Measurements from ENCODE around the gene FOSL2.

The FOSL2 gene

DNA sequence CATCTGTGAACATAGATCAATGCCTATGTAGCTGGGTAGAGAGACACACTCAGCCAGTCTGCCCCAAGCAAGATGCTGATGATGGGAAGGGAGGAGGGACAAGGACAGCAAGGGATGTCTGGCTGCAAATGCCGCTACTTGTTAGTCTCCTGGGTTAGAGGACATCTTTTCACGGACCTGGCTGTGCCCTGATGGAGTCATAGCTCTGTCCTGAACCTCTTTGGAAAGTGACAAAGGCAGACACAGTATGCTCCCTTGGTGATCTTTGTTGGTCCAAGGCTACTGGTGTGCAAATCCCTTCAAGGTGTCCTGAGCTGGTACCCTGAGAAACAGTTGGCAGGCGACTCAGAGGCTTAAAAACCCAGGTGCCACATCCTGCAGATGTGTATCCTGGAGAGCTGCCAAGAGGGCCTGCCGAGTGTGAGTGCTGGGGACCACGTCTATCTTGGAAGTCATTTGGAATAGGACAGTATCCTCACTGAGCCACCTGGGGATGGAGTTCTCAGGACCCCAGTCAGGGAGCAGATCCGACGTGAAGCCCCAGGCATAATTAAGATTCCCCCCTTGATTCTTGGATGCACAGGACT is 10.8 kb downstream of the FOSL2 start:
- in situ Hi-C loops (cut with MboI; ENCODE audit: low pct_unique_long_range_greater_than_20kb, low sequenced_read_pairs, unreplicated experiment), result loop anchor here (25.0 kb wide), 1 partner anchor 641 kb away; the partner anchor contains the start of gene MRPL33
- DNase-seq (ENCODE audit: low spot score), result no peak
- TF ChIP-seq, protein P1, sequence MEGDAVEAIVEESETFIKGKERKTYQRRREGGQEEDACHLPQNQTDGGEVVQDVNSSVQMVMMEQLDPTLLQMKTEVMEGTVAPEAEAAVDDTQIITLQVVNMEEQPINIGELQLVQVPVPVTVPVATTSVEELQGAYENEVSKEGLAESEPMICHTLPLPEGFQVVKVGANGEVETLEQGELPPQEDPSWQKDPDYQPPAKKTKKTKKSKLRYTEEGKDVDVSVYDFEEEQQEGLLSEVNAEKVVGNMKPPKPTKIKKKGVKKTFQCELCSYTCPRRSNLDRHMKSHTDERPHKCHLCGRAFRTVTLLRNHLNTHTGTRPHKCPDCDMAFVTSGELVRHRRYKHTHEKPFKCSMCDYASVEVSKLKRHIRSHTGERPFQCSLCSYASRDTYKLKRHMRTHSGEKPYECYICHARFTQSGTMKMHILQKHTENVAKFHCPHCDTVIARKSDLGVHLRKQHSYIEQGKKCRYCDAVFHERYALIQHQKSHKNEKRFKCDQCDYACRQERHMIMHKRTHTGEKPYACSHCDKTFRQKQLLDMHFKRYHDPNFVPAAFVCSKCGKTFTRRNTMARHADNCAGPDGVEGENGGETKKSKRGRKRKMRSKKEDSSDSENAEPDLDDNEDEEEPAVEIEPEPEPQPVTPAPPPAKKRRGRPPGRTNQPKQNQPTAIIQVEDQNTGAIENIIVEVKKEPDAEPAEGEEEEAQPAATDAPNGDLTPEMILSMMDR (IDR thresholded peaks at IDR 0.05; ENCODE audit: extremely low read depth, insufficient read depth, missing control alignments), result no peak

DNA sequence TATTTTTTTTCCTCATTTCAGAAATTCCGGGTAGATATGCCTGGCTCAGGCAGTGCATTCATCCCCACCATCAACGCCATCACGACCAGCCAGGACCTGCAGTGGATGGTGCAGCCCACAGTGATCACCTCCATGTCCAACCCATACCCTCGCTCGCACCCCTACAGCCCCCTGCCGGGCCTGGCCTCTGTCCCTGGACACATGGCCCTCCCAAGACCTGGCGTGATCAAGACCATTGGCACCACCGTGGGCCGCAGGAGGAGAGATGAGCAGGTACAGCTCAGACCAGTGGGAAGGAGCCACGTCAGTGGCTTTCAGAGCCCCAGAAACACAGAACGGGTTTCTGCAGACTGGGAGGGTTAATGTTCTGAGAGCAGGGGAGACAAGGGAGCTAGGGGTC is 11.4 kb downstream of the FOSL2 start:
- TF ChIP-seq, protein P1 (IDR thresholded peaks at IDR 0.05; ENCODE audit: extremely low read depth, insufficient read depth, missing control alignments), result no peak
- in situ Hi-C loops (cut with MboI; ENCODE audit: low pct_unique_long_range_greater_than_20kb, low sequenced_read_pairs, unreplicated experiment), result loop anchor here (25.0 kb wide), 1 partner anchor 642 kb away; the partner anchor contains the start of gene MRPL33
- DNase-seq (ENCODE audit: low spot score), result no peak

DNA sequence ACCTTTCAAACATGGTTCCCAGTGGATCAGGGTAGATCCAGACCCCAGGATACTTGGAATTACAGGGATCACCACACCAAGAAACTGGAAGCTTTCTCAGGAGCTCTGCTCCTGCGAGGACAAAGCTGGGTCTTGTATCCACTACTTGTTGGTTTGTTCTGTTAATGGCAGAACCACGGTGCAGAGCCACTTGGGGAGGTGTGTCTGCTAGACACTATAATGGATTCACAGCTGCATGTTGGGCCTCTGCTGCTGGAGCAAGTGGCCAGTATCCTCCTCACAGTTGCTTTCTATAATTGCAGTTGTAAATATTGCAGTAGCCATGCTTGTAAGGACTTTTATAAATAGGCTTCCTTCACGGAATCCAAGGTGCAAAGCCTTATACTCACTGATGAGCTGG is 12.9 kb downstream of the FOSL2 start:
- TF ChIP-seq, protein P1 (IDR thresholded peaks at IDR 0.05; ENCODE audit: extremely low read depth, insufficient read depth, missing control alignments), result no peak
- DNase-seq (ENCODE audit: low spot score), result no peak
- in situ Hi-C loops (cut with MboI; ENCODE audit: low pct_unique_long_range_greater_than_20kb, low sequenced_read_pairs, unreplicated experiment), result loop anchor here (25.0 kb wide), 1 partner anchor 643 kb away; the partner anchor contains the start of gene MRPL33

DNA sequence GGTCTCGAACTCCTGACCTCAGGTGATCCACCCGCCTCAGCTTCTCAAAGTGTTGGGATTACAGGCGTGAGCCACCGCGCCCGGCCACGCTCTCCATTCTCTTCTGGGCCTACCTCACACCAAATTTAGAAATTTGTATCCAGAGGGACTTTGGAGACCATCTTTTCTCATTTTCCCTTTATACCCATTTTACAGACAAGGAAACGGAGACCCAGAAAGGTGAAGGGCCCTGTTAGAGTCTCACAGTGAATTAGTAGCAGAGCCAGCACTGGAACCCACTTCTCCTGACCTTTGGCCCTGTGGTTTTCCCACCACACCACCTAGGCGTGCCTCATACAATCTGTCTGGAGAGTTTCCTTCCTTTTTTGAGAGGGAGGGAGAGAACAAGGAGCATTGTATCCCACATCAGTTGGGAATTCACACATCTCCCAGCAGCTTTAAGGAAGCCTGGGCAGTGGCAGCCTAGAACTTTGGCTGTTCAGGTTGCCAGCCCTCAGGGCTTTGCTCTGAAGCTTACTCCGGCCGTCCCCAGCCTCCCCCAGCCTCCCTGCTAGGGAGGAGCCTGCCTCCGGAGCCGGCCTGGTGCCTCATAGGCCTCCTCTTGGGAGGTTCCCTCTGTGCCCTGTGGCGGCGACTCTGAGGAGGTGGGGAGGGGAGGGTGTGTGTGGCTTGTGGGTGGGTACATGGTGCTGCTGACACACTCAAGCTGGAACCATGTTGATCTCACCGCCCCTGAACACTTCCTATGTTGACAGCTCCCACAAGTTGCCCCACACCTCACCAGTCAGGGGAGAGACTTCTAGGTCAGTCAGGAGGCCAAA is 13.8 kb downstream of the FOSL2 start:
- in situ Hi-C loops (cut with MboI; ENCODE audit: low pct_unique_long_range_greater_than_20kb, low sequenced_read_pairs, unreplicated experiment), result loop anchor here (25.0 kb wide), 1 partner anchor 644 kb away; the partner anchor contains the start of gene MRPL33
- TF ChIP-seq, protein P1 (IDR thresholded peaks at IDR 0.05; ENCODE audit: extremely low read depth, insufficient read depth, missing control alignments), result no peak
- DNase-seq (ENCODE audit: low spot score), result no peak

DNA sequence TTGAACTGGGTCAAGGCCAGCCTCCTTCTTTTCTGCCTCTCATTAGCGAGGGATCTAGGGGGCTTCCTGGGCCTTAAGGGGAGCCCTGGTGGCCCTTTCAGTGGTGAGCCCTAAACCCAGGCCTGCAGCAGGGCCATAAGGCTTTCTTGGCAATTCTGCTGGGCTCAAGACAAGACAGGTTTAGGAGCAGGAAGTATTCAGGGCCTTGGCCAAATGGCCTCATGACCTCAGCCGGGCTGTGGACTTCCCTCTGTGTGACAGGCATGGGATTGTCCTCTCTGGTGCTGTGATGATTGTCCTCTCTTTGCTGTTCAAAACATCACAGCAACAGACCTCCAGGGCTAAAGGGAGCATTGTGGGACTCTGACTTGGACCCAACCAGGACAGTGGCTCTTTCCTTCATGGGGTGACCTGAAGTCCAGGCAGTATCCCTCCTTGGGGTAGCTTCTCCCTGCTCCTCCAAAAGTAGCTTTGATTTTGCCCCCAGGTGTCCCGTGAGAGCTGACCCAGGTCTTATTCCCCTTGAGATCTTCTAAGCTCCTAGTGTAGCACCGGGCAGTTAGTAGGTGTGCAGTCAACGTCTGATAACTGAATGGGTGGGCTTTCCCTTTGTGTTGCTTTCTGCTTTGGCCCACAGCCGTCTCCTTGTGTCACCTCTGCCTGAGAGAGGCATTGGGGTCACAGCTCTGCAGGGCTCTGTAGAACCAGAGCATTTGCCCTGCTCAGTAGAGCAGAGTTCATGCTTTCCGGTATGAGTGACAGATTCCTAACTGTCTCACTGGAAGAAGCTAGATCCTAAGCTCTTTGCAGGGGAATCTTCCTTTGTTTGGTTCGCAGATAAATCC is 14.7 kb downstream of the FOSL2 start:
- in situ Hi-C loops (cut with MboI; ENCODE audit: low pct_unique_long_range_greater_than_20kb, low sequenced_read_pairs, unreplicated experiment), result loop anchor here (25.0 kb wide), 1 partner anchor 645 kb away; the partner anchor contains the start of gene MRPL33
- DNase-seq (ENCODE audit: low spot score), result no peak
- TF ChIP-seq, protein P1 (IDR thresholded peaks at IDR 0.05; ENCODE audit: extremely low read depth, insufficient read depth, missing control alignments), result no peak

All from GM13977 (cell line).